Medulla oblongata (tissue), 1 donor: ENCODE results near the gene PJA1.
A peak's percentile ranks its signal among the peaks of the same experiment; 100 is the strongest.

Experiments
- DNase-seq: peaks from one replicate; pipeline ENCODE4 v3.0.0-alpha.2; 2015; ENCODE audit errors: extremely low spot score

The PJA1 gene, protein sequence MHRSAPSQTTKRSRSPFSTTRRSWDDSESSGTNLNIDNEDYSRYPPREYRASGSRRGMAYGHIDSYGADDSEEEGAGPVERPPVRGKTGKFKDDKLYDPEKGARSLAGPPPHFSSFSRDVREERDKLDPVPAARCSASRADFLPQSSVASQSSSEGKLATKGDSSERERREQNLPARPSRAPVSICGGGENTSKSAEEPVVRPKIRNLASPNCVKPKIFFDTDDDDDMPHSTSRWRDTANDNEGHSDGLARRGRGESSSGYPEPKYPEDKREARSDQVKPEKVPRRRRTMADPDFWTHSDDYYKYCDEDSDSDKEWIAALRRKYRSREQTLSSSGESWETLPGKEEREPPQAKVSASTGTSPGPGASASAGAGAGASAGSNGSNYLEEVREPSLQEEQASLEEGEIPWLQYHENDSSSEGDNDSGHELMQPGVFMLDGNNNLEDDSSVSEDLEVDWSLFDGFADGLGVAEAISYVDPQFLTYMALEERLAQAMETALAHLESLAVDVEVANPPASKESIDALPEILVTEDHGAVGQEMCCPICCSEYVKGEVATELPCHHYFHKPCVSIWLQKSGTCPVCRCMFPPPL

DNA sequence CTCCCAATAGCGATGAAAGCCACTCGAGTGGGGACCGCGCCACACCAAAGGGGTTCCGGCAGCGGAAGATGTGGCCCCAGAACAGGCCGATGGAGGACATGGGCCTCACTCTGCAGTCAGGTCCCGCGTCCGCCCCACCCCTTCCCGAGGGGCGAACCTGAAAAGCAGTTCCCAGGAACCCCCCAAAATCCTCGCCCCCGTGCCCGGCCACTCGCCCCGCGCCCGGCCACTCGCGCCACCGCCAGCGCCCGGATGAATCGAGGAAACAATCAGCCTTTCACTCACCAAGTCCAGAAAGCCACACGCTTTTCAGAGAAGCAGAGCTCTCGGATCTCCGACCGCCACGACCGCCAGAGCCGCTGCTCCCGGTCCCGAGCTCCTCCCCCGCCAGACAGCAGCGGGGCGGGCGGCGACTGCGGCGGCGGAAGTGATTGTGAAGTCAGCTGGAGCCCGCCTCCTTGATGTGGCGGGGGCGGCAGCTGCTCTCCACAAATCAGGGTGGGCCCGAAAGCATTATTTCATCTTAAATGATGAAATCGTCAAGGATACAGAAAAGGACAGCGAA lies at the start of gene PJA1:
Gene PJA1 (minus strand): TSS at position 367 of the 565 bp plus-strand sequence. CDS start 2,380 bp downstream, outside the sequence.
- DNase-seq = peak; percentile 68

DNA sequence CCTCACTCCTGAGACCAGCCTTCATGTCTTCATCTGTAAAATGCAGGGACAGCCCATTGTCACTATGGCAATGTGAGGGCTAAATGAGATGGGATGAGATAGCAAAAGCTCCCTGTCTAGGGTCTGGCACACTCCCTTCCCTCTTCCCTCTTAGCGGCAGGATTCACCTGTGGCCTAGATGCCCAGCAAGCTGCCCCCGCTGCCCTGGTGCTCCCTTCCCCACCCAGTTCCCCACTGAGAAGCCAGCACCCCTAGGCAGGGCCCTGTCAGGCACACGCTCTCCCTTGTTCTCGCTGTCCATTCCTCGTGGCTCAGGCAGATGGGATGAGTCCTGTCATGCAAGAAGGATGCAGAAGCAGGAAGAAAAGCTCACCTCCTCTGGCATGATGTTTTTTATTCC lies 49.2 kb upstream of the PJA1 start:
- no peak for DNase-seq

DNA sequence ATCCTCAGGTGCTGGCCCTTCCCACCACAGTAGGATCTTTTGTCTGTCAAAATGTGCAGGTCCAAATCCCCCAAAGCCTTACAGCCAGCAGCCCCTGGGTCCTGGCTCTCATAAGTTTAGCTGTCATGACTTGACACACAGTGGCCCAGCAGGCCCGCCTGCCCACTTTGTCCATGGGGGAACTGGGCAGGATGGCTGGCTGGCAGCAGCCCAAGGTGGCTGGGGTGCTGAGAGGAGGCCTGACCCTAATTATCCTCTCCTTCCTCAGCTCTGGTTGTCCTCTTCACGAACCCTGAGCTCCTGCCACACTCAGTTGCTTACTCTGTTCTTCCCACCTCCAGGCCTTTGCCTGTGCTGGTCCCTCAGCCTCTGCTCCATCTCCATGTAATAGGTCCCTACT lies 46.4 kb upstream of the PJA1 start:
- DNase-seq = no peak

DNA sequence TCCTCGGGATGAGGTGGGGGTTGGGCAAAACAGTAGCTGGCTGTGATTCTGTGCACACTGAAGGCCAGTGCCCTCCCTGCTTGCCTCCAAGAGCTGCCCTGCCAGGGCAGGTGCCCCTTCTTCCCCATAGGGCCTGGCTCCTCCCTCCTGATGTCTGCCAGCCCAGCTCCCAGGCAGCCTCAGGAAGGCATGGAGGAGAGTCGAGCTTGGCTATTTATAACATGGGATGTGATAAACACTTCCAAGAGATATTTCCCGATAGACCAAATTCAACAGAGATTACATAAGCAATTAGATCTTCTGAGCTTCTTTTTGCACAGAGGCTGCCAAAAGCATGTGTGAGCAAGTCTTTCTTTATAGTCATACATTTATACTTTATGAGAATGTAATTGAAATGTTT lies 45.3 kb upstream of the PJA1 start:
- no peak for DNase-seq

DNA sequence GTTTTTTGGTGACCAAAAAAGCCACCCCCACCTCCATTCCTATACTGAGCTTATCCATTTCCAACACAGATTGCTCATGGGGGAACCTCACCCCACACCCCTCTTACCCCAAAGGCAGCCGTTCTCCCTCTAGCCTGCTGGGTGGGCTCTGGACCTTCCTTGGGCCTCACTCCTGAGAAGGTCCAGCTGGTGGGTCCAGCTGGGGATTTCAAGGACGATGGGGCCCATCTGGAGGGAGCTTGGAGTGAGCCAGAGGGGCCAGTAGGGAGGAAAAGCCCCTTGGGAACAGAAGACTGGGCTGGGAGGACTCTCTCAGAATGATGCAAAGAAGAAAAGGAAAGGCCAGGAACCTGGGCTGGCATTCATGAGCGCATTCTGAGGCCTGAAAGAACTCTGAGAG lies 42.0 kb upstream of the PJA1 start:
- DNase-seq = no peak

DNA sequence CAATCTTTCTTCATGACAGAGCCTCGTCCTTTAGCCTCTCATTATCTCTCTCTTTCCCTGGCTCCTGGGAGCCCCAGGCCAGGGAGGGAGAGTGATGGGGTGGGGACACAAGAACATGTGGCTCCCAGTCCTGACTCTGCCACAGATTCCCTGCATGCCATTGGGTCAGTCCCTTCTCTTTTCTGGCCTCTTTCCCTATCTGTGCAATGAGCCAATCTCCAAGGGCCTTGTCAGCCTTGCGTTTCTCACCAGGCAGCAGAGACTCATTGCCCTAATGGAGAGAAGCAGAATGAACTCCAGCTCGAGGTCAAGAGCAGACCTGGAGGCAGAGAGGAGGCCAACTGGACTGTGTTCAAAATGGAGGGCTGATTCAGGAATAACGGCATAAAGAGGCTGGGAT lies 38.4 kb upstream of the PJA1 start:
- DNase-seq = no peak

DNA sequence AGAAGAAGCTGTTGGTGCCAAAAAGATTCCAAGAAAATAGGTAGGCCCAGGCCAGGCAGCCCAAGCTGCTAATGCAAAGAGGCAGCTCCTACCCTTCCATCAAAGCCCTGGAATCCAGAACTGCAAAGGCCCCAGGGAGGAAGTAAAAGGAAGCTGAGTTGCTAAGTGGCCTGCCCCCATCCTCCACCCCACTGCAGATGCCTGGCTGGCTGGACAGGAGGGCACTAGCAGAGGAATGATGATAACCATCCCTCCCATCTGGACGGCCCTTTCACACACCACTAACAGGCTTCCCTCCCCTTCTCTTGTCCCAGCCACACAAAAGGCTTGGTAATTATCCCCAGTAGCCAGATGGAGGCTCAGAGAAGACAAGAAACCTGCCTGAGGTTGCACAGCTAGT lies 32.4 kb upstream of the PJA1 start:
- no peak for DNase-seq

DNA sequence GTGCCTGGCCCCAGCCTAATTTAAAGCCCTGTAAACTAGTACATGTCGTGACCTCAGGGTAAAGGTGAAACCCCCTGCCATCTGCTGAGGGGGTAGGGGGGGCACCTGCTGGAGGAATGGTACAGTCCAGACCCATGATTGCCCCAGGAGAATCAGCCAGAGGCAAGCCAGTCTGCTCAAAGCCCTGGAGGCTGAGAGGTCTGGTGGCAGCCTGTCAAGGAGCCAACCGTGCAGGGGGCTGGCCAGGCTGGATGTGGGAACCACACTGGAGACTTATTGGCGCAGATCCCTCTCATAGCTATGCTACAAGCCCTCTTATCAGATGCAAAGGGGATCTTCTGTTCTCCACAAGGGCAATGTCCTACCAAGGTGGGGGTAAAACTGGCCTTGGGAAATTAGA lies 31.4 kb upstream of the PJA1 start:
- DNase-seq = no peak

DNA sequence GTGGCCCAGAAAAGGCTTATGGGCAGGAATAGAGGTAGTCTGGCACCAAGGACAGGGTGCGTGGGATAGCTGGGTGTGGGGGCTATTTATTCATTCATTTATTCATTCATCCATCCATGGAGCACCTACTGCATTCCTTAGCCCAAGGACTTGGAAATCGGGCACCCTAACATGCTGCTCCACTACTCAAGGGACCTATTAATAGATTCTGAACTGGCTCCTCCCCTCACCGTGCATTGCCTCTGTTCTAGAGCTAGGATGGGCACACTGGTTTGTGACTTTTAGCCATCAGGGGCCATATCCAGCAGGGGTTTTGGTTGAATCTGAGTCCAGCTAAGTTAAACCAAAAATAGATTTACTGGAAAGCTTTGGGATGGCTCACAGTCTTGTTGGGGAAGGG lies 30.6 kb upstream of the PJA1 start:
- no peak for DNase-seq

DNA sequence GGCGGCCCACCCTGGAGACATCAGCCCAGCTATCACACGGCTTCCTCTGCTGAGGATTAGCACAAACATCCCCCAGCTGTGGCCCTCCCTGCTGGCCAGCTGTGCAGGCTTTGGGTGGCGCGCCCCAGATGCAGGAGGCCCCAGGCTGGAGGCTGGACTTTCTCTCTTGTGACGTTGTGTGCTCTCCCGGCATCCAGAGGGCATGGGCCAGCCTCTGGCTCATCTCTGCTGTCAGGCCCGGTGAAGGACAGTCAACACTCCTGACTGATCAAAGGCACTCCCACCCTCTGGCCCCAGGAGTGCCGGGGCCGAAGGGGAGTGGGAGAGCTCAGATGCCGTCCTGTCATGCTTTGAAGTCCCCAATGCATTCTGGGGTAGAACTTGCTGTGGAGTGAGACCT lies 29.9 kb upstream of the PJA1 start:
- no peak for DNase-seq

DNA sequence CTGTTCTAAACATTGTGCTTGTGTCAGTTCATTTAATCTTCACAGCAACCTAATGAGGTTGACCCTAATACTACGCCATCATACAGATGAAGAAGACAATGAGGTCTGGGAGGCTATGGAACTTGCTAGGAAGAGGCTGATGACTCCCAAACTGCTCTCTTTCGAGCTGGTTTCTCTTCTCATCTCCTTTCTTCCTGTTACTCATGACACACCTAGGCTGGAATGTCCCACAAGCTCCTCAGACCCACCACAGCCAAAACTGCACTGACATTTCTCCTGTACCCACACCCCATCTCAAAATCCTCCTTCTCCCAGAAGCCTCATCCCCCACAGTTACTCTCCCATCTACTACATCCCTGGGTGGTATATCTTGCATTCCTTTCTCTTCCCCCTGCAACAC lies 27.4 kb upstream of the PJA1 start:
- no peak for DNase-seq

DNA sequence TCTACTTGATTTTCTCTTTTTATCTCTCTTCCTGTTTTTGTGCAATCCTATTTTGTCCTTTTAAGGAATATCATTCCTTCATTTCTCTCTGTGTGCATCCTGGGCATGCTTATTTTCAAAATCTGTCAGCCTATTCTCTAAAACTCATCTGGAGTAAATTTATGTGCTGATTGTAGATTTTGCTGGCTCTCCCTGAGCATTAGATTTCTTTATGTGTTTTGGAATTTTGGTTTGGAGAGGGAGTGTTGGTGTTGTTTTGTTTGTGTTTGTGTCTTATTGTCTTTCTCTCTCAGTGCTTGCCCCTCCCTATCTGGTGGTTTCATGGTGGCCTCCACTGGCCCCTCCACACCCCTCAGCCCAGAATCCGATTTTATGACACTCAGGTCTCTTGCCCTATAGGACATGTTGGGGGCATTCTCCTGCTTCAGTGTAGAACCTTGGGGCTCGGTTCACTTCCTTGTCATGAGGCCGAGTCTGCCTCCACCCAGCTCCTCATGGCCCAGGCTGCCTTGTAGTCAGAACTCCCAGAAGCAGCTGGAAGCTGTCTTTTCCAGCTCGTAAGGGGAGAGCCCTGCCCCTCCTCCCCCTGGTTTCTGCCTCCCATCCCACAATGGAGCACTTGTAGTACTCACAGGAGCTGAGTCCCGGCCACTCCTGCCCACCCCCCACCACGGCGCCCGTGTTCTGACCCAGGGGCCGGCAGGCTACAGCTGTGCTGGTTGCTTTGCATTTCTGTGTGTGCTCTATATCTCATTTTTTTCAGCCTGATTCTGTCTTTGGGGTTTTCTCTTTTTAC lies 24.5 kb upstream of the PJA1 start:
- DNase-seq = peak; percentile 70

DNA sequence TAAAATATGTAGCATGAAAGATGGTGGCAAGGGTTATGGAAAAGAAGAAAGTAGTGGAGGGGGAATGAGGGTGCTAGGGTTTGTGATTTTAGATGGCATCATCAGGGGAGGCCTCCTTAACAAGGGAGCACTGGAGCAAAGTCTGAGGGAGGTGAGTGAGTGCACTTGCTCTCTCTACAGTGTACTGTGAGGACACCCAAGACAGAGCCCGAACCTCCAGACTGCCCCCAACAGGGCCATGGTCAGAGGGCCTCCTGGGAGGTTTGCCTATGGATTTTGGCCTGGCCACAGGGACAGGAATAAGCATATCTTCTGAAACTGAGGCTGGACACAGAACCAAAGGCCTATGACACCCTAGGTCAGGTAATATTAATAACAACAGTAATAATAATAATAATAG lies 21.4 kb upstream of the PJA1 start:
- DNase-seq = no peak

DNA sequence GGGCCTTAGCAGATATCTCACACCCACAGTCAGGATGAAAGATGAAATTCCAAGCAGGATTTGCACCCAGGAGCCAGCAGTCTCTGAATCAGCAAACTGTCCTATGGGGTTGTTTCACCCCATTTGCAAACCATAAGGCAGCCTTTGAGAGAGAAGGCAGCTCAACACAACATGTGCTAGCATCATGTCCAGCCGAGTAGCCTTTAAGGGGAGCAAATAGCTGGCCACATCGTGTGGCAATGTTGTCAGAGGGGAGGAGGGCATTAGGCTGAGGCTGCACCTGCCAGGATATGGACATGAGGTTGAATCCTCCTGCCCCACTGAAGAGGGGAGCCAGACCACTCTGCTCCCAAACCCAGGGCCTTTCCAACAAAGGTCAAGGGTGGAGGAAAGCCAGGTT lies 20.6 kb upstream of the PJA1 start:
- DNase-seq = no peak

DNA sequence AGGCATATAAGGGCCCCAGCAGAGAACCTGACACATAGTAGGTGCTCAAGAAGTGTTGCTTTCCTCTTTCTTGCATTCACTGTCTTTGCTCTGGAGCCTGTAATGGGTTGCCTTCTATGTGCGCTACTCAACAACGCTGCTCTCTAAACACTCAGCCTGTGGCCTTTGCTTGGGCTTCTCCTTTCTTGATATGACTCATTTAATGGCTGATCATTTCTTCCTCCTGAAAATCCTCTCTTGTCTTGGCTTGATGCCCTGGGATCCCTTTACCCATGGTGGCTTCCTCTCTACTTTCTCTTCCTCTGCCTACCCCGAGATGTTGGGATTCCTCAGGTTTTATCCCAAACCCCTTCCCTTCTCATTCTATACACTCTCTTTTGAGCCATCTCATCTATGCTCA lies 19.9 kb upstream of the PJA1 start:
- DNase-seq = no peak

DNA sequence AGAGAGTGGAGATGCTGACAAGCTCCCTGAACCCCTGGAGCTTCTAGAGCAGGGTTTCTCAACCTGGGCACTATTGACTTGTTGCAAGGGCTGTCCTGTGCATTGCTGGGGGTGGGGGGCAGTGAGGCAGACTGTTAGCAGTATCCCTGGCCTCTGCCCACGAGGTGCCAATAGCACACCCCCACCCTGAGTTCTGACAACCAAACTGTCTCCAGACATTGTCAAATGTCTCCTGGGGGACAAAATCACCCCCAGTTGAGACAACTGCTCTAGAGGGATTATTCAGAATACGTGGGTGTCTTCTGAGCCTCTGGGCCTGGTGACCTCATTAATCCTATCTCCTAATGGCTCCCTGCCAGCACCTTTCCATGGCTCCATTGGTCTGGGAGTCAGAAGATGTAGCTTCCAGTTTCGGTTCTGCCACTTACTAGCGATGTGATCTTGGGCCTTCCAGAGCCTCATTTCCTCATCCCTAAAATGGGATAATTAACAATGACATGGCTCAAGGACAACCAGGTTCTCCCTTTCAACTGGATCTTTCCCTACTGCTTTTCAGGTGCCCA lies 17.6 kb upstream of the PJA1 start:
- DNase-seq = no peak

DNA sequence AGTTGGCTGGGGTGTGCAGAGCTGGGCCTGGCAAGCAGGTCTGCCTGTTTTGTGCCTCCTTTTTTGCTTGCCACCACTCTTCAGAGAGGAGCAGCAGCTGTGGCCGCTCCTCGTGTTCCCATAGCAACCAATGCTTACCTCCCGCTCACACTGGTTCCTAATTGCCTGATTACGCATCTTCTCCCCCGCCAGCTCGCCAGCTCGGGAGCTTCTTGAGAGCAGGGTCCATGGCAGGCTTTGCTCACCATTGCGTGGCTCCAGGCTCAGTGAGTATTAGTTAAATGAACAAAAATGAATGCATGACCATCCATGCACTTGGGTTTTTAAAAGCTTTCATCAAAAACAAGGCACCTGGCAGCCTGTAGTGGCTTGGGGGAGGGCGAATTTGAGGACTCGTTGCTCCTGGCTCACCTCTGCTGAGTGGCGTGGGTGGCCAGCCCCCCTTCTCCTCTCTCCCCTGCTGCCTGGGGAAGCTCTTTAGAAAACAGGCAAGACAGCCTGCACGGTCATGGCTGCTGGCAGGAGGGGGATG lies 14.2 kb upstream of the PJA1 start:
- peak; percentile 2 for DNase-seq

DNA sequence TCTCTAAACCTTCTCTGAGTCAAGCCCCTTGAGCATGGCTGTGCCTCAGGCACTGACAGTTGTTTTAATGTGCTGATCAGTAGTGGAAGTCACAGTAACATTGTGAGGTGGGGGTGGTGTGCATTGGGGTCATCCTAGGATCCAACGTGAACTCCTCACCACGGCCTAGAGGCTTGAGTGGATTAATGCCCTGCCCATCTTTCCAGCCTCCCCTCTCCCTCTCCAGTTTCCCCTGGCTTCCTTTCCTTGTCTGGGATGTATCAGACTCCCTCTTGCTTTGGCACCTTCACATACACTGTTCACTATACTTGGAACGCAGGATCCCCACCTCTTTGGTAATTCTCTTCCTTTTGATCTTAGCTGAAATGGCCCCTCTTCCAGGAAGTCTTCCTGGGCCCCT lies 13.3 kb upstream of the PJA1 start:
- no peak for DNase-seq

DNA sequence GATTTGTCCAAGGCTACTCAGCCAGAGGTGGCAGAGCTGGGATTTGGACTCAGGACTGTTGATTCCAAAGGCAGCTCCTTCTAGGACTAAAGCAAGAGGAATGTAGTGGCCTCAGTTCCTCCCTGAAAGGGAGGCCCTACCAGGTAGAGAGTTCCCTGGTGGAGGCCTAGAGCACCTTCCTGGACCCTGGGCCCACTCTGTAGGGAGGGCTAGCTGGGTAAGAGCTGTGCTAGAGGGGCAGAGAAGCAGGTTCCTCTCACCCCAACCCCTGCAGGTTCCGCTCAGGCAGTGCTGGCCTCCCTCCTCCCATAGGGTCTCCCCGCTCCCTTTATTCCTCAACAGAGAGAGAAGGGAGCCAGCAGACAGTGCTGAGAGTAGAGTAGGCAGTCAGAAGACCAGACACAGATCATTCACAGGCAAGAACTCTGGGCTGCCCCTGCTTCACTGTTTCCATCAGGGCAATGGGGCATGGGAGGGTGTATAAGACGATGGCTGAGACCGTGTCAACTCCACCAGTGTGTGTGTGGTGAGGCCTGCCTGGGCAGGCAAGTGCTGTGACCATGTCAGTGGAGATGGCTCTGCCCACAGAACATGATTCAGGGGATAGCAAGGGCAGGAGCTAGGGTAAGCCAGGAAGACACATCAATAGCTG lies 12.4 kb upstream of the PJA1 start:
- DNase-seq = no peak

DNA sequence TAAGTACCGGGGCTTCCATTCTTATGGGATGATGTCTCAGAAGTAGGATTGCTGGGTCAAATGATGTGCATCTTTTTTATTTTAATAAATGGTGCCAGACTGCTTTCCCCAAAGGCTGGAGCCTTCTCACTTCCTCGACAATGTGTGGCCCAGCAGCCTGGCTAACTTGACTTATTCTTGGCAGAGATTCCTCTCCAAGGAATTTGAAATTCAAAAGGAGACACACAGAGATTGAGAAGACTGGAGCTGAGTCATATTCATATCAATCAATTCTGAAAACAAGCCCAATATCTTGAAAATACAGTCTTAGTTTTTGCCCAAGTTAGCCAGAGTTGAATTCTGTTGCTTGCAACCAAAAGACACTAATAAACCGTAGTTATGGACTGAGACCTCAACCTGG lies 10.8 kb upstream of the PJA1 start:
- DNase-seq = no peak

DNA sequence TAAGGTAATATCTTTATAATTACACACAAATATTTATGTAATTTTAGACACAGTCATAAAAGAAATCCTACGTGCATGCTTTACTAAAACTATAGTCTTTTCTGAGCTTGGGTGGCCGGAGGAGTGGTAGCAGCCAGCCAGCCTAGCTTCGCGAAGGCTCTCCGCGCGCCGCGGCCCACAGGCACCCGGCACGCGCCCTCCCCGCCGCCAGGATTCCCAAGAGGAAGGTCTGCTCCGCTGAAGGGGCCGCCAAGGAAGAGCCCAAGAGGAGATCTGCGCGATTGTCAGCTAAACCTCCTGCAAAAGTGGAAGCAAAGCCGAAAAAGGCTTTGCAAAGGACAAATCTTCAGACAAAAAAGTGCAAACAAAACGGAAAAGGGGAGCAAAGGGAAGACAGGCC lies 8.7 kb upstream of the PJA1 start:
- no peak for DNase-seq
